Loucy (cell line): Measurements from ENCODE around the gene MMP2.

Experiments used
- CTCF ChIP-seq: fragments of 200-600 bp; sonication (generic); conservative IDR thresholded peaks from 2 replicates; pipeline ENCODE4 v1.5.1; 2014; ENCODE audit warnings: mild to moderate bottlenecking, antibody characterized with exemption, low read length
- EZH2phosphoT487 ChIP-seq: fragments of 200-600 bp; IDR thresholded peaks from 2 replicates; pipeline ENCODE4 v1.6.1; 2018; ENCODE audit warnings: antibody characterized with exemption, mild to moderate bottlenecking, moderate library complexity, borderline replicate concordance

GRCh38 chr16:55474821-55475220, 4.2 kb upstream of the MMP2 start:
- TF ChIP-seq CTCF: no peak
- TF ChIP-seq EZH2phosphoT487: no peak
